Neuronal stem cell (in vitro differentiated cells): ENCODE data around the gene GALNT15.

Experiments
- DNase-seq: peaks from one replicate; pipeline ENCODE4 v3.0.0-alpha.2; 2013; ENCODE audit warnings: low spot score
- H2AFZ ChIP-seq: one replicate; pipeline ENCODE4 v1.6.1; 2013; ENCODE audit warnings: mild to moderate bottlenecking, low read length, inconsistent platforms
- H2AK5ac ChIP-seq: 2 replicates; pipeline ENCODE4 v1.6.1; 2013; ENCODE audit warnings: low read depth, mild to moderate bottlenecking, inconsistent platforms, low read length, moderate library complexity, mixed read lengths
- H2BK120ac ChIP-seq: 2 replicates; pipeline ENCODE4 v1.6.1; 2013; ENCODE audit warnings: low read depth, mild to moderate bottlenecking, inconsistent platforms, low read length, moderate library complexity, mixed read lengths
- H2BK12ac ChIP-seq: one replicate; pipeline ENCODE4 v1.6.1; 2013; ENCODE audit warnings: low read length, inconsistent platforms
- H2BK15ac ChIP-seq: 2 replicates; pipeline ENCODE4 v1.6.1; 2013; ENCODE audit warnings: mild to moderate bottlenecking, low read length, inconsistent platforms, mixed read lengths
- H2BK5ac ChIP-seq: one replicate; pipeline ENCODE4 v1.6.1; 2013; ENCODE audit warnings: inconsistent platforms, mild to moderate bottlenecking, low read length, moderate library complexity
- H3K14ac ChIP-seq: one replicate; pipeline ENCODE4 v1.6.1; 2013; ENCODE audit warnings: low read length, inconsistent platforms
- H3K18ac ChIP-seq: 2 replicates; pipeline ENCODE4 v1.6.1; 2013; ENCODE audit warnings: low read length, inconsistent platforms
- H3K23ac ChIP-seq: 2 replicates; pipeline ENCODE4 v1.6.1; 2013; ENCODE audit warnings: low read depth, mild to moderate bottlenecking, mixed read lengths, low read length, inconsistent platforms; ENCODE audit not compliant: poor library complexity
- H3K27ac ChIP-seq: replicated peaks from 3 replicates; pipeline ENCODE4 v1.5.1; 2013; ENCODE audit warnings: low read length, inconsistent platforms
- H3K27me3 ChIP-seq, 3 experiments: 2 replicates each; pipeline ENCODE4 v1.6.1; 2013; ENCODE audit warnings: low read length in 3 of 3, mild to moderate bottlenecking in 2 of 3, inconsistent platforms in 1 of 3, low read depth in 1 of 3, mixed read lengths in 1 of 3, moderate library complexity in 1 of 3; ENCODE audit not compliant: control insufficient read depth in 3 of 3, insufficient read depth in 3 of 3
- H3K36me3 ChIP-seq, 2 donors: replicated peaks in 1 of 2; 2 replicates each; pipeline ENCODE4 v1.6.1; 2013; ENCODE audit warnings: low read length in 2 of 2; ENCODE audit not compliant: control insufficient read depth in 2 of 2, insufficient read depth in 2 of 2
- H3K4ac ChIP-seq: 2 replicates; pipeline ENCODE4 v1.6.1; 2013; ENCODE audit warnings: inconsistent platforms, mild to moderate bottlenecking, low read length, moderate library complexity
- H3K4me1 ChIP-seq, 2 donors: 1 replicate in 1 of 2; 2 replicates in 1 of 2; pipeline ENCODE4 v1.6.1; 2013; ENCODE audit warnings: low read length in 2 of 2, low read depth in 1 of 2; ENCODE audit not compliant: control insufficient read depth in 2 of 2, insufficient read depth in 1 of 2
- H3K4me2 ChIP-seq: one replicate; pipeline ENCODE4 v1.6.1; 2013; ENCODE audit warnings: mild to moderate bottlenecking, low read length, inconsistent platforms; ENCODE audit not compliant: insufficient read depth, poor library complexity, severe bottlenecking
- H3K4me3 ChIP-seq, 2 donors: 2 replicates each; pipeline ENCODE4 v1.5.1; 2013; ENCODE audit warnings: low read length in 2 of 2, mild to moderate bottlenecking in 2 of 2, inconsistent platforms in 1 of 2, moderate library complexity in 1 of 2
- H3K79me1 ChIP-seq: one replicate; pipeline ENCODE4 v1.6.1; 2013; ENCODE audit warnings: low read depth, mild to moderate bottlenecking, inconsistent platforms, low read length, moderate library complexity
- H3K9ac ChIP-seq: one replicate; pipeline ENCODE4 v1.6.1; 2013; ENCODE audit warnings: mild to moderate bottlenecking, low read depth, low read length, inconsistent platforms; ENCODE audit not compliant: poor library complexity
- H3K9me3 ChIP-seq, 2 donors: replicated peaks in 1 of 2; 2 replicates each; pipeline versions ENCODE3 to v1.6.1; 2013; ENCODE audit warnings: low read length in 2 of 2, mild to moderate bottlenecking in 2 of 2, inconsistent platforms in 1 of 2, low read depth in 1 of 2, mixed read lengths in 1 of 2, moderate library complexity in 1 of 2; ENCODE audit not compliant: control insufficient read depth in 2 of 2, insufficient read depth in 1 of 2
- H4K8ac ChIP-seq: one replicate; pipeline ENCODE4 v1.6.1; 2013; ENCODE audit warnings: low read depth, mild to moderate bottlenecking, inconsistent platforms, low read length, moderate library complexity
- H4K91ac ChIP-seq: one replicate; pipeline ENCODE4 v1.6.1; 2013; ENCODE audit warnings: low read length, low read depth, mild to moderate bottlenecking, inconsistent platforms; ENCODE audit not compliant: poor library complexity
- WGBS, 2 donors: extraction: QIAGEN DNeasy Blood & Tissue Kit; methylation state at CpG; one replicate each; pipeline ENCODE4 v1.1.7; 2013; ENCODE audit warnings: missing lambda C conversion rate in 2 of 2, mixed read lengths in 1 of 2; ENCODE audit not compliant: insufficient read length in 2 of 2, insufficient replicate concordance in 1 of 2; ENCODE audit errors: extremely low coverage in 2 of 2; 5-methylcytosine and 5-hydroxymethylcytosine counted together

The GALNT15 gene

GRCh38 chr3:16221990-16222389, 47.5 kb downstream of the GALNT15 start:
- no peak for DNase-seq
- no peaks in the 10 kb centered on the region for H3K4me1 ChIP-seq
- H2AFZ ChIP-seq, result no peak overlapping the region
- no peak overlapping the region for H3K4ac ChIP-seq
- H3K4me2 ChIP-seq, result no peak overlapping the region
- H3K27ac ChIP-seq, result no peak overlapping the region
- H2BK5ac ChIP-seq, result no peak overlapping the region
- no peaks in the 10 kb centered on the region for H3K36me3 ChIP-seq
- H4K8ac ChIP-seq, result no peak overlapping the region
- H3K4me3 ChIP-seq, result no peak overlapping the region
- H3K14ac ChIP-seq, result no peak overlapping the region
- H3K18ac ChIP-seq, result no peak overlapping the region
- H3K9ac ChIP-seq, result no peak overlapping the region
- H2BK120ac ChIP-seq, result no peak overlapping the region
- no peak overlapping the region for H3K23ac ChIP-seq
- WGBS, 2 donors, result no CpG with 5 or more reads among the region's 3 CpGs
- no peak overlapping the region for H2AK5ac ChIP-seq
- H3K79me1 ChIP-seq, result no peaks in the 10 kb centered on the region
- no peak overlapping the region for H2BK15ac ChIP-seq
- no peak overlapping the region for H2BK12ac ChIP-seq
- H3K9me3 ChIP-seq, result no peaks in the 10 kb centered on the region
- no peak overlapping the region for H4K91ac ChIP-seq
- peaks cover 0 to 3% (median 0%) of the 10 kb centered on the region in 3 experiments for H3K27me3 ChIP-seq

GRCh38 chr3:16222547-16222946, 48.1 kb downstream of the GALNT15 start:
- Histone ChIP-seq H4K91ac (no peak overlapping the region), H3K27ac (no peak overlapping the region), H3K4ac (no peak overlapping the region), H2BK5ac (no peak overlapping the region), H3K18ac (no peak overlapping the region), H3K23ac (no peak overlapping the region), H3K36me3 (no peaks in the 10 kb centered on the region), H2BK12ac (no peak overlapping the region), H3K9me3 (no peaks in the 10 kb centered on the region), H2BK120ac (no peak overlapping the region), H2BK15ac (no peak overlapping the region), H2AK5ac (no peak overlapping the region), H3K9ac (no peak overlapping the region), H2AFZ (no peak overlapping the region), H3K27me3 (peaks cover 0 to 3% (median 0%) of the 10 kb centered on the region in 3 experiments), H3K79me1 (no peaks in the 10 kb centered on the region), H4K8ac (no peak overlapping the region), H3K14ac (no peak overlapping the region), H3K4me2 (no peak overlapping the region), H3K4me1 (peaks cover 0 to 1% of the 10 kb centered on the region in 2 donors), H3K4me3 (no peak overlapping the region)
- WGBS, 2 donors, result no CpG with 5 or more reads among the region's 2 CpGs
- DNase-seq, result no peak

GRCh38 chr3:16224325-16224724, 49.8 kb downstream of the GALNT15 start:
- no peak for DNase-seq
- Histone ChIP-seq H2AK5ac (no peak overlapping the region), H3K27ac (no peak overlapping the region), H2BK5ac (no peak overlapping the region), H4K91ac (no peak overlapping the region), H3K4ac (no peak overlapping the region), H3K9ac (no peak overlapping the region), H4K8ac (no peak overlapping the region), H3K27me3 (peaks cover 0 to 3% (median 0%) of the 10 kb centered on the region in 3 experiments), H3K23ac (no peak overlapping the region), H3K4me3 (no peak overlapping the region), H3K18ac (no peak overlapping the region), H2BK12ac (no peak overlapping the region), H3K4me1 (peaks cover 0 to 1% of the 10 kb centered on the region in 2 donors), H2BK120ac (no peak overlapping the region), H3K4me2 (no peak overlapping the region), H3K36me3 (no peaks in the 10 kb centered on the region), H2BK15ac (no peak overlapping the region), H3K79me1 (no peaks in the 10 kb centered on the region), H3K9me3 (no peaks in the 10 kb centered on the region), H2AFZ (no peak overlapping the region), H3K14ac (no peak overlapping the region)
- WGBS, 2 donors, result no CpG with 5 or more reads among the region's 2 CpGs

GRCh38 chr3:16227566-16227965, 53.1 kb downstream of the GALNT15 start:
- H3K18ac ChIP-seq, result no peak overlapping the region
- no peak overlapping the region for H3K4ac ChIP-seq
- no peak overlapping the region for H3K14ac ChIP-seq
- no peaks in the 10 kb centered on the region for H3K27me3 ChIP-seq
- H3K27ac ChIP-seq, result no peak overlapping the region
- H3K4me2 ChIP-seq, result no peak overlapping the region
- H3K79me1 ChIP-seq, result no peaks in the 10 kb centered on the region
- H2BK5ac ChIP-seq, result no peak overlapping the region
- no peaks in the 10 kb centered on the region for H3K9me3 ChIP-seq
- no peak overlapping the region for H3K23ac ChIP-seq
- no peak overlapping the region for H2AFZ ChIP-seq
- DNase-seq, result no peak
- H3K36me3 ChIP-seq, result no peaks in the 10 kb centered on the region
- no peak overlapping the region for H2AK5ac ChIP-seq
- no peak overlapping the region for H2BK12ac ChIP-seq
- no CpG with 5 or more reads among the region's 1 CpG for WGBS, 2 donors
- H3K9ac ChIP-seq, result no peak overlapping the region
- H2BK120ac ChIP-seq, result no peak overlapping the region
- peaks cover 0 to 1% of the 10 kb centered on the region in 2 donors for H3K4me1 ChIP-seq
- no peak overlapping the region for H2BK15ac ChIP-seq
- no peak overlapping the region for H4K8ac ChIP-seq
- no peak overlapping the region for H4K91ac ChIP-seq
- no peak overlapping the region for H3K4me3 ChIP-seq
